Transverse colon (tissue), 4 donors: ENCODE results near the gene CACNA2D1. TPM values are rescaled to one million over a fixed set of nuclear protein-coding genes. Genes with fewer than 3 reads are reported as not detected.

Experiments
- DNase-seq: peaks from one replicate; pipeline ENCODE4 v3.0.0-alpha.2; 2019
- H3K27ac ChIP-seq, 4 donors: fragments of 200-600 bp; sonication (generic); 2 replicates each; pipeline ENCODE4 v1.5.1; 2016 to 2018; ENCODE audit warnings: inconsistent platforms in 4 of 4
- H3K27me3 ChIP-seq: fragments of 200-600 bp; sonication (generic); 2 replicates; pipeline ENCODE4 v1.5.1; 2017; ENCODE audit warnings: inconsistent platforms
- H3K36me3 ChIP-seq, 4 donors: fragments of 200-600 bp; sonication (generic); 2 replicates each; pipeline ENCODE4 v1.5.1; 2017 to 2019; ENCODE audit warnings: inconsistent platforms in 4 of 4
- H3K4me1 ChIP-seq, 4 donors: fragments of 200-600 bp; sonication (generic); 2 replicates each; pipeline ENCODE4 v1.5.1; 2017 to 2020; ENCODE audit warnings: inconsistent platforms in 4 of 4
- H3K4me3 ChIP-seq, 4 donors: fragments of 200-600 bp; sonication (generic); 1 replicate in 1 of 4; 2 replicates in 3 of 4; pipeline versions ENCODE4 v1.5.1 to v1.6.1; 2017 to 2019; ENCODE audit warnings: inconsistent platforms in 4 of 4
- H3K9me3 ChIP-seq, 2 donors: fragments of 200-600 bp; sonication (generic); 2 replicates each; pipeline ENCODE4 v1.5.1; 2017 to 2019; ENCODE audit warnings: inconsistent platforms in 2 of 2
- EP300 ChIP-seq: sonication (generic); formaldehyde crosslinking; IDR thresholded peaks from one replicate; pipeline ENCODE4 v1.6.1; 2017; ENCODE audit warnings: antibody characterized with exemption, low read depth
- POLR2A ChIP-seq: fragments of 450-650 bp; IDR thresholded peaks from one replicate; pipeline ENCODE4 v1.6.1; 2016; ENCODE audit warnings: antibody characterized with exemption, mild to moderate bottlenecking, moderate library complexity
- POLR2AphosphoS5 ChIP-seq, 3 donors: sonication (generic); formaldehyde crosslinking; IDR thresholded peaks; one replicate each; pipeline ENCODE4 v1.6.1; 2016; ENCODE audit warnings: antibody characterized with exemption in 3 of 3
- WGBS, 2 donors: methylation state at CpG; one replicate each; pipeline ENCODE4 v1.1.5; 2018; ENCODE audit warnings: low coverage in 1 of 2; 5-methylcytosine and 5-hydroxymethylcytosine counted together
- in situ Hi-C, 4 donors: fragments of 200-750 bp; cut with MboI; loops; one replicate each; pipeline versions ENCODE4 v1.15.0 to v1.15.1; 2017; ENCODE audit warnings: low sequenced_read_pairs in 3 of 4, low pct_ligation_motif_present in 1 of 4, low pct_unique_long_range_greater_than_20kb in 1 of 4
- intact Hi-C: fragments of 100-400 bp; cut with DNase I; formaldehyde crosslinking; loops from one replicate; pipeline ENCODE4 v1.15.1; 2023; ENCODE audit warnings: low total_unique reads
- total RNA-seq, 4 donors: library from RNA; depleted of rRNA; stranded (reverse); fragments of >200 nt; gene quantifications; one replicate each; pipeline ENCODE4 v1.1.0, GENCODE V29; 2016
- TF ChIP-seq, protein P1 (sequence below), 5 experiments: fragments of 200-600 bp in 3 of 5; fragments of 450-650 bp in 2 of 5; sonication (generic) in 3 of 5; IDR thresholded peaks; 1 replicate in 2 of 5; 2 replicates in 3 of 5; pipeline ENCODE4 v1.5.1; 2016 to 2017; ENCODE audit warnings: antibody characterized with exemption in 5 of 5, inconsistent platforms in 3 of 5, mild to moderate bottlenecking in 2 of 5, moderate library complexity in 1 of 5

CACNA2D1 gene
- total RNA-seq, 4 donors from 2014 or later: 11.0 to 126 (median 22.9) TPM

DNA sequence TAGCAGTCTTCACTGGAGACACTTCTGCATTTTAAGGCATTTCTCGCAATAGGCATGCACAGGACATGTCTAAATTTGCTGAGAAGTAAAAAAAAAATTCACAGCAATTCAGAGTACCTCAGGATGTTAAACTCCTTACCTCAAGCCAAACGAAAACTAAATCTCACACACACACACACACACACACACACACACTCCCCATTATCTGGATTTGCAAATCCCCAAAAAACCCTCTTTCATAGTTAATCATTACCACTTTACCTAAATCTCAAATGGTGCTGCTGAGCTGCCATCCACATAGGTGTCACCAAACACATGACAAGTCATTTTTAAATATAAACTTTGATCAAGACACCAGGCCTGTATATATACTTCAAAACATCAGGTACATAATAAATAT lies 31.8 kb downstream of the CACNA2D1 start:
- no peak for TF ChIP-seq EP300
- TF ChIP-seq, protein P1, sequence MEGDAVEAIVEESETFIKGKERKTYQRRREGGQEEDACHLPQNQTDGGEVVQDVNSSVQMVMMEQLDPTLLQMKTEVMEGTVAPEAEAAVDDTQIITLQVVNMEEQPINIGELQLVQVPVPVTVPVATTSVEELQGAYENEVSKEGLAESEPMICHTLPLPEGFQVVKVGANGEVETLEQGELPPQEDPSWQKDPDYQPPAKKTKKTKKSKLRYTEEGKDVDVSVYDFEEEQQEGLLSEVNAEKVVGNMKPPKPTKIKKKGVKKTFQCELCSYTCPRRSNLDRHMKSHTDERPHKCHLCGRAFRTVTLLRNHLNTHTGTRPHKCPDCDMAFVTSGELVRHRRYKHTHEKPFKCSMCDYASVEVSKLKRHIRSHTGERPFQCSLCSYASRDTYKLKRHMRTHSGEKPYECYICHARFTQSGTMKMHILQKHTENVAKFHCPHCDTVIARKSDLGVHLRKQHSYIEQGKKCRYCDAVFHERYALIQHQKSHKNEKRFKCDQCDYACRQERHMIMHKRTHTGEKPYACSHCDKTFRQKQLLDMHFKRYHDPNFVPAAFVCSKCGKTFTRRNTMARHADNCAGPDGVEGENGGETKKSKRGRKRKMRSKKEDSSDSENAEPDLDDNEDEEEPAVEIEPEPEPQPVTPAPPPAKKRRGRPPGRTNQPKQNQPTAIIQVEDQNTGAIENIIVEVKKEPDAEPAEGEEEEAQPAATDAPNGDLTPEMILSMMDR (IDR thresholded peaks at IDR 0.05): no peak
- TF ChIP-seq POLR2AphosphoS5 (IDR thresholded peaks at IDR 0.05): no peak
- TF ChIP-seq POLR2A: no peak
- Histone ChIP-seq H3K27me3 (no peaks in the 10 kb centered on the region), H3K27ac (no peak overlapping the region), H3K9me3 (no peaks in the 10 kb centered on the region), H3K4me1 (no peaks in the 10 kb centered on the region), H3K36me3 (no peaks in the 10 kb centered on the region), H3K4me3 (no peak overlapping the region)
- WGBS, 2 donors: 63 to 67% methylated on average over 2 of the region's 2 CpGs
- intact Hi-C loops: no loop called here
- DNase-seq: no peak
- in situ Hi-C loops: no loop called here

DNA sequence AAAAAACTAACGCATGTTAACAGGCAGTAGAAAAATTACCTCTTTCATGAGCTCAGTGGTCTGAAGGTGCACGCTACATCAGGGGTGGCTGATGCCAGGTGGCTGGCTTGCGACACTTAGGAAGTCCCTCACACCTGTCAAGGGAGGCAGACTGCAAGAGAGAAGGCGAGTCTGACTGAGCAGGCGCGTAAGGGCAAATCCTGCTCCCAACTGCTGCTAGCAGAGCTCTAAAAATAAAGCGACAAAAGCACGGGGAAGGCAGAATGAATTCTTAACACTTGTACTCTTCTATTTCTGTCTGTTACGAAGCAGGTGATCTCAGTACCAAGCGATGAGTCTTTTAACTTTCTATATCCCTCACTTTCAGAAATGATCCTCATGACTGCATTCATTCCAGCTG lies 33.1 kb downstream of the CACNA2D1 start:
- Histone ChIP-seq H3K4me3 (no peak overlapping the region), H3K9me3 (no peaks in the 10 kb centered on the region), H3K36me3 (no peaks in the 10 kb centered on the region), H3K27ac (peak overlapping the region in 3 of 4 donors; percentile 22 to 54 (median 29)), H3K27me3 (no peaks in the 10 kb centered on the region), H3K4me1 (no peaks in the 10 kb centered on the region)
- TF ChIP-seq EP300 (no peak), POLR2AphosphoS5 (IDR thresholded peaks at IDR 0.05) (no peak), POLR2A (no peak)
- TF ChIP-seq, protein P1 (IDR thresholded peaks at IDR 0.05): no peak
- intact Hi-C loops: no loop called here
- in situ Hi-C loops: no loop called here
- DNase-seq: no peak
- 85 to 88% methylated on average over 10 of the region's 10 CpGs for WGBS, 2 donors

DNA sequence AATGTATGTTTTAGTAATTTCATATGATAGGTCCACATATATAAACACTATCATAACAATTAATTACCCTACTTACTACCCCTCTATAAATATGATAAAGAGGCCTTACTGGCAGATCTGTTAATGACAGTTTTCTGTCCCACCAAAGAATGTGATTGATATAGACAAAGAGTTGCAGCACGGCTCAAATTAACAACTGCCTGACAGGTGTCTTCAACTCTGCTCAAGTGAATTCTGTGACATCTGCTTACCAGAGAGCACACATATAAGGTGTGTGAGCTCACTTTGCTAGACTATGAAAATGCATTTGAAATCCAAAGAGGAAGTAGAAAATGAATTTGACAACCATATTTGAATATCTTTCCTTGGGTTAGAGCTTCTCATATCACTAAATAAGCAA lies 36.6 kb downstream of the CACNA2D1 start:
- no peak overlapping the region for H3K4me3 ChIP-seq
- H3K9me3 ChIP-seq: no peaks in the 10 kb centered on the region
- H3K4me1 ChIP-seq: no peaks in the 10 kb centered on the region
- H3K27me3 ChIP-seq: no peaks in the 10 kb centered on the region
- DNase-seq: no peak
- WGBS, 2 donors: 90 to 94% methylated on average over 1 of the region's 1 CpG
- TF ChIP-seq POLR2A (no peak), EP300 (no peak), POLR2AphosphoS5 (IDR thresholded peaks at IDR 0.05) (no peak)
- TF ChIP-seq, protein P1 (IDR thresholded peaks at IDR 0.05): no peak
- no peaks in the 10 kb centered on the region for H3K36me3 ChIP-seq
- H3K27ac ChIP-seq: no peak overlapping the region
- in situ Hi-C loops: no loop called here
- intact Hi-C loops: no loop called here

DNA sequence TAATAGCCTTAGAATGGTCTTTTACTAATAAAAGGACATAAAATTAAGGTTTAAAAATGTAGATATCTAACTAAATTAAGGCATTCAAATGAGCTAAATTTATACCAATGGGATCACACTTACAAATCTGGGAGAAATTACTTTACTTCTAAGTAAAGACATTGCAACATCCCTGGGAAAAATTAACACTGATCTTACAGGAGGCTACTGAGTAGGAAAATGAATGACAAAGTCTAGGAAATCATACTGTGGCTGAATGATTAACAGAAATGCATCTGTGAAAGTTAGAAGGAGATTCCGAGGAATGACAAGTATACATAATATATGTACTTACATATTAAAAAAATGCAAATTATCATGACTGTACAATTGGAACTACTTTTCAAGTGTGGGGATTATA lies 38.3 kb downstream of the CACNA2D1 start:
- Histone ChIP-seq H3K27me3 (no peaks in the 10 kb centered on the region), H3K4me1 (no peaks in the 10 kb centered on the region), H3K9me3 (no peaks in the 10 kb centered on the region), H3K36me3 (no peaks in the 10 kb centered on the region), H3K27ac (no peak overlapping the region), H3K4me3 (no peak overlapping the region)
- TF ChIP-seq POLR2A (no peak), POLR2AphosphoS5 (IDR thresholded peaks at IDR 0.05) (no peak), EP300 (no peak)
- TF ChIP-seq, protein P1 (IDR thresholded peaks at IDR 0.05): no peak
- WGBS, 2 donors: 78 to 85% methylated on average over 1 of the region's 1 CpG
- intact Hi-C loops (no loop called here), in situ Hi-C loops (no loop called here)
- no peak for DNase-seq
